DMS53 (cell line): ENCODE results near the gene ERBB2.
"Not testable (repeated sequence)": the region's sequence is repeated elsewhere in the genome, so short reads cannot be mapped to it uniquely, and the experiment has no call there.

Experiments used
- DNase-seq: peaks from one replicate; lab custom pipeline; 2025; lab: John Stamatoyannopoulos, UW

ERBB2 gene

GRCh38 chr17:39745335-39746144 lies 45.7 kb downstream of the ERBB2 start:
- no peak for DNase-seq

GRCh38 chr17:39746145-39746461 lies 46.2 kb downstream of the ERBB2 start:
- no peak for DNase-seq

- DNase-seq = no peak
These were observed 47.9 kb downstream of the ERBB2 start for GRCh38 chr17:39747745-39748144.

GRCh38 chr17:39748444-39749034 lies 48.7 kb downstream of the ERBB2 start:
- DNase-seq = not testable (repeated sequence)

GRCh38 chr17:39750131-39751015 lies 50.5 kb downstream of the ERBB2 start:
- peak; percentile 6 for DNase-seq

- no peak for DNase-seq
These were observed 51.2 kb downstream of the ERBB2 start for GRCh38 chr17:39751016-39751543.

- DNase-seq = no peak
These were observed 51.8 kb downstream of the ERBB2 start for GRCh38 chr17:39751637-39752036.

GRCh38 chr17:39752241-39752881 lies 52.5 kb downstream of the ERBB2 start:
- DNase-seq = no peak

GRCh38 chr17:39753514-39754160 lies 53.8 kb downstream of the ERBB2 start:
- peak; percentile 76 for DNase-seq

- peak; percentile 95 for DNase-seq
These were observed 54.5 kb downstream of the ERBB2 start for GRCh38 chr17:39754161-39754957.

GRCh38 chr17:39754958-39755553 lies 55.2 kb downstream of the ERBB2 start:
- peak; percentile 40 for DNase-seq

GRCh38 chr17:39755554-39756379 lies 55.9 kb downstream of the ERBB2 start:
- peak; percentile 40 for DNase-seq

- no peak for DNase-seq
These were observed 56.7 kb downstream of the ERBB2 start for GRCh38 chr17:39756380-39757079.

GRCh38 chr17:39757176-39757662 lies 57.4 kb downstream of the ERBB2 start:
- no peak for DNase-seq

GRCh38 chr17:39757931-39758873 lies 58.3 kb downstream of the ERBB2 start:
- DNase-seq = no peak

GRCh38 chr17:39759204-39759603 lies 59.3 kb downstream of the ERBB2 start:
- no peak for DNase-seq

GRCh38 chr17:39761861-39762496 lies 62.1 kb downstream of the ERBB2 start:
- no peak for DNase-seq
